HEK293 (cell line): ENCODE results near the gene RXFP1.

ENCODE experiments used
- CTCF ChIA-PET: fragments of 350-600 bp; formaldehyde crosslinking; extraction: SDS; loops from one replicate; lab custom pipeline; 2021; ENCODE audit warnings: antibody characterized with exemption; lab: Yijun Ruan, JAX
- POLR2A ChIA-PET: fragments of 300-600 bp; formaldehyde crosslinking; extraction: SDS; loops from one replicate; lab custom pipeline; 2020; ENCODE audit warnings: antibody characterized with exemption, inconsistent platforms; lab: Yijun Ruan, JAX
- H3K27ac ChIP-seq: fragments of 200-500 bp; sonication (Bioruptor generic); 2 replicates; pipeline ENCODE4 v1.5.1; 2014; ENCODE audit warnings: low read depth, low read length, control low read depth, inconsistent platforms; ENCODE audit errors: extremely low read depth
- H3K36me3 ChIP-seq, 2 experiments: fragments of 200-500 bp in 1 of 2; sonication (Bioruptor generic) in 1 of 2; 1 replicate in 1 of 2; 2 replicates in 1 of 2; pipeline ENCODE4 v1.5.1; 2014 to 2017; ENCODE audit warnings: inconsistent platforms in 2 of 2, low read length in 2 of 2; ENCODE audit not compliant: control insufficient read depth in 2 of 2, insufficient read depth in 1 of 2
- H3K4me1 ChIP-seq: fragments of 200-500 bp; sonication (Bioruptor generic); 2 replicates; pipeline ENCODE4 v1.5.1; 2014; ENCODE audit warnings: mild to moderate bottlenecking, low read length, inconsistent platforms; ENCODE audit not compliant: control insufficient read depth, insufficient read depth
- H3K4me3 ChIP-seq: 2 replicates; pipeline ENCODE4 v1.5.1; 2011; ENCODE audit warnings: low read depth, mild to moderate bottlenecking, control low read depth, low read length, moderate library complexity
- H3K9me3 ChIP-seq: fragments of 200-500 bp; sonication (Bioruptor generic); 2 replicates; pipeline ENCODE4 v1.5.1; 2014; ENCODE audit warnings: low read depth, low read length, inconsistent platforms; ENCODE audit not compliant: control insufficient read depth, insufficient read depth
- IKZF3 ChIP-seq: fragments of 450-650 bp; IDR thresholded peaks from 2 replicates; pipeline ENCODE4 v1.5.0; 2018; ENCODE audit warnings: missing biosample characterization, mild to moderate bottlenecking, missing genetic modification characterization, moderate library complexity
- KLF17 ChIP-seq: fragments of 450-650 bp; formaldehyde crosslinking; IDR thresholded peaks from 2 replicates; pipeline ENCODE4 v1.5.1; 2016; ENCODE audit warnings: missing biosample characterization, missing genetic modification characterization
- REPIN1 ChIP-seq: fragments of 450-650 bp; formaldehyde crosslinking; IDR thresholded peaks from 2 replicates; pipeline ENCODE4 v1.5.1; 2017; ENCODE audit warnings: missing biosample characterization, missing genetic modification characterization, low read depth
- SP2 ChIP-seq: fragments of 450-650 bp; formaldehyde crosslinking; IDR thresholded peaks from 2 replicates; pipeline ENCODE4 v1.5.1; 2016; ENCODE audit warnings: missing biosample characterization, missing genetic modification characterization
- ZBTB17 ChIP-seq: fragments of 450-650 bp; formaldehyde crosslinking; IDR thresholded peaks from 2 replicates; pipeline ENCODE4 v1.5.1; 2016; ENCODE audit warnings: missing biosample characterization, missing genetic modification characterization
- ZBTB7A ChIP-seq: fragments of 450-650 bp; formaldehyde crosslinking; IDR thresholded peaks from 2 replicates; pipeline ENCODE4 v1.5.1; 2016; ENCODE audit warnings: low read depth, missing biosample characterization, missing genetic modification characterization
- ZFP41 ChIP-seq: fragments of 450-650 bp; formaldehyde crosslinking; IDR thresholded peaks from 2 replicates; pipeline ENCODE4 v1.5.1; 2016; ENCODE audit warnings: missing biosample characterization, missing genetic modification characterization, borderline replicate concordance
- ZFP69B ChIP-seq: fragments of 450-650 bp; formaldehyde crosslinking; IDR thresholded peaks from 2 replicates; pipeline ENCODE4 v1.5.1; 2016; ENCODE audit warnings: missing biosample characterization, missing genetic modification characterization
- ZNF140 ChIP-seq: fragments of 450-650 bp; formaldehyde crosslinking; IDR thresholded peaks from 2 replicates; pipeline ENCODE4 v1.5.1; 2016; ENCODE audit warnings: missing biosample characterization, missing genetic modification characterization
- ZNF248 ChIP-seq: fragments of 450-650 bp; formaldehyde crosslinking; IDR thresholded peaks from 2 replicates; pipeline ENCODE4 v1.5.1; 2017; ENCODE audit warnings: missing biosample characterization, missing genetic modification characterization
- ZNF366 ChIP-seq: fragments of 450-650 bp; formaldehyde crosslinking; conservative IDR thresholded peaks from 2 replicates; pipeline ENCODE4 v1.5.1; 2016; ENCODE audit warnings: missing biosample characterization, missing genetic modification characterization
- ZNF473 ChIP-seq: fragments of 450-650 bp; formaldehyde crosslinking; IDR thresholded peaks from 2 replicates; pipeline ENCODE4 v1.5.1; 2017; ENCODE audit warnings: missing biosample characterization, missing genetic modification characterization
- ZNF513 ChIP-seq: fragments of 450-650 bp; IDR thresholded peaks from 2 replicates; pipeline ENCODE4 v1.5.1; 2018; ENCODE audit warnings: missing biosample characterization, missing genetic modification characterization
- ZNF561 ChIP-seq: fragments of 450-650 bp; IDR thresholded peaks from 2 replicates; pipeline ENCODE4 v1.5.1; 2018; ENCODE audit warnings: missing biosample characterization, missing genetic modification characterization, borderline replicate concordance
- ZNF600 ChIP-seq: fragments of 450-650 bp; formaldehyde crosslinking; IDR thresholded peaks from 2 replicates; pipeline ENCODE4 v1.5.1; 2016; ENCODE audit warnings: missing biosample characterization, missing genetic modification characterization
- ZNF621 ChIP-seq: fragments of 450-650 bp; formaldehyde crosslinking; IDR thresholded peaks from 2 replicates; pipeline ENCODE4 v1.5.1; 2017; ENCODE audit warnings: missing biosample characterization, missing genetic modification characterization
- ZNF624 ChIP-seq: fragments of 450-650 bp; formaldehyde crosslinking; IDR thresholded peaks from 2 replicates; pipeline ENCODE4 v1.5.1; 2017; ENCODE audit warnings: missing biosample characterization, missing genetic modification characterization
- ZSCAN16 ChIP-seq: fragments of 450-650 bp; formaldehyde crosslinking; IDR thresholded peaks from 2 replicates; pipeline ENCODE4 v1.5.1; 2016; ENCODE audit warnings: missing biosample characterization, missing genetic modification characterization
- TF ChIP-seq, protein P1 (sequence below): fragments of 450-650 bp; formaldehyde crosslinking; IDR thresholded peaks from 2 replicates; pipeline ENCODE4 v1.5.1; 2017; ENCODE audit warnings: missing biosample characterization, missing genetic modification characterization

Gene RXFP1

GRCh38 chr4:158605393-158605792 lies 83.7 kb downstream of the RXFP1 start:
- ChIA-PET POLR2A (no interaction called here), CTCF (interaction anchor here (0.8 kb wide), 1 partner anchor 18 kb away, joined by 3 read pairs; no protein-coding TSS in a partner anchor)
- no peak overlapping the region for H3K4me3 ChIP-seq
- H3K4me1 ChIP-seq: no peaks in the 10 kb centered on the region
- TF ChIP-seq SP2 (no peak), KLF17 (tag by site-specific recombination) (no peak), ZNF473 (tag by site-specific recombination) (no peak), ZNF561 (no peak), ZFP41 (tag by site-specific recombination) (no peak), ZBTB7A (tag by site-specific recombination) (no peak), REPIN1 (tag by site-specific recombination) (no peak), ZNF600 (tag by site-specific recombination) (no peak), ZNF621 (no peak)
- TF ChIP-seq, protein P1, sequence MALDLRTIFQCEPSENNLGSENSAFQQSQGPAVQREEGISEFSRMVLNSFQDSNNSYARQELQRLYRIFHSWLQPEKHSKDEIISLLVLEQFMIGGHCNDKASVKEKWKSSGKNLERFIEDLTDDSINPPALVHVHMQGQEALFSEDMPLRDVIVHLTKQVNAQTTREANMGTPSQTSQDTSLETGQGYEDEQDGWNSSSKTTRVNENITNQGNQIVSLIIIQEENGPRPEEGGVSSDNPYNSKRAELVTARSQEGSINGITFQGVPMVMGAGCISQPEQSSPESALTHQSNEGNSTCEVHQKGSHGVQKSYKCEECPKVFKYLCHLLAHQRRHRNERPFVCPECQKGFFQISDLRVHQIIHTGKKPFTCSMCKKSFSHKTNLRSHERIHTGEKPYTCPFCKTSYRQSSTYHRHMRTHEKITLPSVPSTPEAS (tag by site-specific recombination): no peak
- H3K27ac ChIP-seq: no peak overlapping the region
- H3K9me3 ChIP-seq: no peaks in the 10 kb centered on the region
- H3K36me3 ChIP-seq: no peaks in the 10 kb centered on the region

GRCh38 chr4:158606969-158607368 lies 85.3 kb downstream of the RXFP1 start:
- ChIA-PET CTCF (no interaction called here), POLR2A (no interaction called here)
- H3K4me1 ChIP-seq: no peaks in the 10 kb centered on the region
- no peak overlapping the region for H3K4me3 ChIP-seq
- H3K27ac ChIP-seq: no peak overlapping the region
- no peaks in the 10 kb centered on the region for H3K9me3 ChIP-seq
- no peaks in the 10 kb centered on the region for H3K36me3 ChIP-seq
- no peak for TF ChIP-seq ZNF624 (tag by site-specific recombination)
- TF ChIP-seq ZFP69B: no peak
- TF ChIP-seq ZSCAN16 (tag by site-specific recombination): no peak
- TF ChIP-seq IKZF3 (tag by site-specific recombination): no peak
- TF ChIP-seq ZNF366 (tag by site-specific recombination): no peak
- no peak for TF ChIP-seq ZNF248

- ChIA-PET POLR2A (no interaction called here), CTCF (no interaction called here)
- Histone ChIP-seq H3K4me1 (no peaks in the 10 kb centered on the region), H3K9me3 (no peaks in the 10 kb centered on the region), H3K4me3 (no peak overlapping the region), H3K36me3 (no peaks in the 10 kb centered on the region), H3K27ac (no peak overlapping the region)
- TF ChIP-seq ZBTB17: no peak
- TF ChIP-seq ZNF513: no peak
Observed at GRCh38 chr4:158609116-158609515, 87.4 kb downstream of the RXFP1 start.

DNA sequence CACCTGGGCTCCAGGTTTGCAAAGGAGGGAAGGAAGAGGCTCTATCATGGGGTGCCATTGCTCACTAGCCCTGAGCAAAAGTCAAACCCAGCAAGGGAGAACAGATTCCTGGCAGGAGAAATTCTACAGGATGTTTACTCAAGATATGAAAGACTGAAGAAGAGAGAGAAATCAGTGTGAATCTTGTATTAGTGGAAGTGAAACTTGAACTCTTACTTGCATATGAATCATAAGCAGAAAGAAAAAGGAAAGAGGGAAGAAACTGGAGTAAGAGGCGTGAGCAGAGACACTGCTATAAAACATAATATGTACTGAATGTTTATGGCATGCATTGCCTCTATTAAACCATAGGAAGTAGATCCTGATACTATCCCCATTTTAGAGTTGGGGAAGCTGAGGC lies 89.1 kb downstream of the RXFP1 start:
- Histone ChIP-seq H3K27ac (no peak overlapping the region), H3K4me3 (no peak overlapping the region), H3K9me3 (no peaks in the 10 kb centered on the region), H3K4me1 (no peaks in the 10 kb centered on the region), H3K36me3 (no peaks in the 10 kb centered on the region)
- ChIA-PET CTCF (no interaction called here), POLR2A (no interaction called here)
- TF ChIP-seq ZNF140: no peak
